Sigmoid colon (tissue), 7 donors: ENCODE data around the gene CDH18. TPM values are rescaled to one million over a fixed set of nuclear protein-coding genes. Genes with fewer than 3 reads are reported as not detected.

ENCODE experiments used
- DNase-seq: peaks from one replicate; pipeline ENCODE4 v3.0.0-alpha.2; 2019
- H3K27ac ChIP-seq, 4 donors: fragments of 200-600 bp; sonication (generic); one replicate each; pipeline ENCODE4 v1.5.1; 2016 to 2019; ENCODE audit warnings: mild to moderate bottlenecking in 1 of 4
- H3K27me3 ChIP-seq, 3 donors: fragments of 200-600 bp; sonication (generic); one replicate each; pipeline ENCODE4 v1.5.1; 2019; ENCODE audit warnings: mild to moderate bottlenecking in 1 of 3
- H3K36me3 ChIP-seq, 4 donors: fragments of 200-600 bp; sonication (generic); one replicate each; pipeline ENCODE4 v1.5.1; 2016 to 2019
- H3K4me1 ChIP-seq, 4 donors: fragments of 200-600 bp; sonication (generic); one replicate each; pipeline ENCODE4 v1.5.1; 2017 to 2019
- H3K4me3 ChIP-seq, 4 donors: fragments of 200-600 bp; sonication (generic); one replicate each; pipeline ENCODE4 v1.5.1; 2017 to 2019; ENCODE audit warnings: mild to moderate bottlenecking in 2 of 4, moderate library complexity in 1 of 4
- H3K9me3 ChIP-seq, 4 donors: fragments of 200-600 bp in 3 of 4; sonication (generic) in 3 of 4; one replicate each; pipeline versions ENCODE4 v1.5.1 to v1.6.1; 2013 to 2019
- EP300 ChIP-seq, 4 donors: sonication (generic); formaldehyde crosslinking; IDR thresholded peaks; one replicate each; pipeline ENCODE4 v1.6.1; 2017; ENCODE audit warnings: antibody characterized with exemption in 4 of 4
- POLR2A ChIP-seq, 2 donors: fragments of 450-650 bp; IDR thresholded peaks; one replicate each; pipeline ENCODE4 v1.6.1; 2016; ENCODE audit warnings: antibody characterized with exemption in 2 of 2, mild to moderate bottlenecking in 2 of 2, moderate library complexity in 2 of 2
- POLR2AphosphoS5 ChIP-seq, 4 donors: sonication (generic); formaldehyde crosslinking; IDR thresholded peaks; one replicate each; pipeline ENCODE4 v1.6.1; 2017; ENCODE audit warnings: antibody characterized with exemption in 4 of 4
- WGBS, 2 donors: extraction: QIAGEN DNeasy Blood & Tissue Kit; methylation state at CpG; one replicate each; pipeline ENCODE4 v1.1.7; 2013; 5-methylcytosine and 5-hydroxymethylcytosine counted together
- intact Hi-C: fragments of 100-400 bp; cut with DNase I; formaldehyde crosslinking; loops from one replicate; pipeline ENCODE4 v1.15.1; 2023
- polyA plus RNA-seq, 3 donors: library from polyadenylated mRNA; stranded (reverse); fragments of 200-250 nt; gene quantifications; one replicate each; pipeline ENCODE4 v1.2.3, GENCODE V29; 2013
- total RNA-seq, 4 donors: library from RNA; depleted of rRNA; stranded (reverse); fragments of >200 nt; gene quantifications; one replicate each; pipeline ENCODE4 v1.1.0, GENCODE V29; 2016
- TF ChIP-seq, protein P1 (sequence below), 4 experiments: fragments of 450-650 bp in 3 of 4; fragments of 200-600 bp in 1 of 4; IDR thresholded peaks; one replicate each; pipeline ENCODE4 v1.5.1; 2016 to 2019; ENCODE audit warnings: antibody characterized with exemption in 4 of 4, mild to moderate bottlenecking in 3 of 4, moderate library complexity in 2 of 4
- donor health status: healthy with polysubstance abuse.
- donor health status: Bipolar disorder and iron deficiency.
- donor health status: healthy.

The CDH18 gene
- total and polyA plus RNA-seq, 7 donors: not detected

DNA sequence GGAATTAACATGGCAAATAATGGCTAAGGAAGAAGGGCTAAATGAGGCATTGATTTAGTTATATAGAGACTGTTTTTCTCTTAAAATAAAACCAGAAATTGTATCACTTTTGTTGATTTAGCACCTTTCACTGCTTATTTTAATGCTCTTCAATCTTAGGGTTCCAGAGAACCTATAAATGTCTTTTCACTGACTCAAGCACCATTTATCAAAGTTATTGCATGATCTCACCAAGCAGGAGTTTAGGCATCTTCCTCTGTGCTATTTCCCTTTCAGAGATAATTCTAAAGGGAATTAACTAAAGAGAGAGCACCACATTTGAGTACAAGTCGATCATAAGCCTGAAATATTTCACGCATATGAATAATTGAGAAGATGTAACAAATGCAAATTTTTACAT, 357.1 kb downstream of the CDH18 start:
- no peak for DNase-seq
- intact Hi-C loops: no loop called here
- H3K9me3 ChIP-seq: no peaks in the 10 kb centered on the region
- no peak overlapping the region for H3K4me3 ChIP-seq
- H3K27ac ChIP-seq: no peak overlapping the region
- no peaks in the 10 kb centered on the region for H3K27me3 ChIP-seq
- TF ChIP-seq EP300 (IDR thresholded peaks at IDR 0.05) (no peak), POLR2A (IDR thresholded peaks at IDR 0.05) (no peak), POLR2AphosphoS5 (IDR thresholded peaks at IDR 0.05) (no peak)
- TF ChIP-seq, protein P1, sequence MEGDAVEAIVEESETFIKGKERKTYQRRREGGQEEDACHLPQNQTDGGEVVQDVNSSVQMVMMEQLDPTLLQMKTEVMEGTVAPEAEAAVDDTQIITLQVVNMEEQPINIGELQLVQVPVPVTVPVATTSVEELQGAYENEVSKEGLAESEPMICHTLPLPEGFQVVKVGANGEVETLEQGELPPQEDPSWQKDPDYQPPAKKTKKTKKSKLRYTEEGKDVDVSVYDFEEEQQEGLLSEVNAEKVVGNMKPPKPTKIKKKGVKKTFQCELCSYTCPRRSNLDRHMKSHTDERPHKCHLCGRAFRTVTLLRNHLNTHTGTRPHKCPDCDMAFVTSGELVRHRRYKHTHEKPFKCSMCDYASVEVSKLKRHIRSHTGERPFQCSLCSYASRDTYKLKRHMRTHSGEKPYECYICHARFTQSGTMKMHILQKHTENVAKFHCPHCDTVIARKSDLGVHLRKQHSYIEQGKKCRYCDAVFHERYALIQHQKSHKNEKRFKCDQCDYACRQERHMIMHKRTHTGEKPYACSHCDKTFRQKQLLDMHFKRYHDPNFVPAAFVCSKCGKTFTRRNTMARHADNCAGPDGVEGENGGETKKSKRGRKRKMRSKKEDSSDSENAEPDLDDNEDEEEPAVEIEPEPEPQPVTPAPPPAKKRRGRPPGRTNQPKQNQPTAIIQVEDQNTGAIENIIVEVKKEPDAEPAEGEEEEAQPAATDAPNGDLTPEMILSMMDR (IDR thresholded peaks at IDR 0.05): no peak
- no peaks in the 10 kb centered on the region for H3K4me1 ChIP-seq
- WGBS, 2 donors: 85 to 86% methylated on average over 2 of the region's 2 CpGs
- no peaks in the 10 kb centered on the region for H3K36me3 ChIP-seq

DNA sequence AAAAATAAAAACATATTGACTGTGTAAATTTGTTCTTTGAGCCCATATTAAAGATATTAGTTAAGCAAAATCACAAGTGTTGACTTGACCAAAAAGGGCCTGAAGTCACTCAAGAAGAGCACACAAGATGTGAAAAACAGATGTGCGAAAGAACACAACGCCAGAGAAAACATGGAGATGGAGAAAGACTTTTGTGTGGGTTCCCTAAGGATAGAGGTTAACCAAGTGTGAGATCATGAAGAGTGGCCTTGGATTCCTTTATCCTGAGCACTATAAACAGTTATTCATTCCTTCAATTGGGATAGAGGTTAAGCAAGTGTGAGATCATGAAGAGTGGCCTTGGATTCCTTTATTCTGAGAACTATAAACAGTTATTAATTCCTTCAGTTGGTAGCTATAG, 361.8 kb downstream of the CDH18 start:
- TF ChIP-seq POLR2AphosphoS5 (IDR thresholded peaks at IDR 0.05): no peak
- TF ChIP-seq POLR2A (IDR thresholded peaks at IDR 0.05): no peak
- TF ChIP-seq, protein P1 (IDR thresholded peaks at IDR 0.05): no peak
- TF ChIP-seq EP300 (IDR thresholded peaks at IDR 0.05): no peak
- H3K9me3 ChIP-seq: no peaks in the 10 kb centered on the region
- WGBS, 2 donors: 89 to 92% methylated on average over 2 of the region's 2 CpGs
- no peaks in the 10 kb centered on the region for H3K36me3 ChIP-seq
- no peaks in the 10 kb centered on the region for H3K4me1 ChIP-seq
- no peak overlapping the region for H3K27ac ChIP-seq
- no peak for DNase-seq
- no peak overlapping the region for H3K4me3 ChIP-seq
- intact Hi-C loops: no loop called here
- H3K27me3 ChIP-seq: no peaks in the 10 kb centered on the region

DNA sequence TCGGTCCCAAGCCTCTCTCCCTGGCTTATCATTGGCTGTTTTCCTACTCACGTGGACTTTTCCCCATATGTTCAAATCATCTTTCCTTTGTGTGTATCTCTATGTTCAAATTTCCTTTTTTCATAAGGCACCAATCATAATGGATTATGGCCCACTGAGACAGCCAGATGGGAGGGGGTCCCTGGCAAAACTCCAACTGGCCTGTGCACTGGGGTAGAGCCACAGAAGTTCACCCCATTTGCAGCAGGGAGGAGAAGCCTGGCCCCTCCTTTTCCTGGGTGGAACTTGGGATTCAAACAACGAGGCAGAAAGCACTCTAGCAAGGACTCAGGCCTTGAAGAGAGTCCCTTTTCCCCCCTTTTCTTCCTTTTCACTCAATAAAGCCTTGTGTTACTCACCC, 362.4 kb downstream of the CDH18 start:
- Histone ChIP-seq H3K27me3 (no peaks in the 10 kb centered on the region), H3K4me1 (no peaks in the 10 kb centered on the region), H3K36me3 (no peaks in the 10 kb centered on the region), H3K9me3 (no peaks in the 10 kb centered on the region), H3K27ac (no peak overlapping the region), H3K4me3 (no peak overlapping the region)
- intact Hi-C loops: no loop called here
- no peak for DNase-seq
- TF ChIP-seq EP300 (IDR thresholded peaks at IDR 0.05) (no peak), POLR2A (IDR thresholded peaks at IDR 0.05) (no peak), POLR2AphosphoS5 (IDR thresholded peaks at IDR 0.05) (no peak)
- TF ChIP-seq, protein P1 (IDR thresholded peaks at IDR 0.05): no peak
- 55 to 61% methylated on average over 3 of the region's 3 CpGs for WGBS, 2 donors

DNA sequence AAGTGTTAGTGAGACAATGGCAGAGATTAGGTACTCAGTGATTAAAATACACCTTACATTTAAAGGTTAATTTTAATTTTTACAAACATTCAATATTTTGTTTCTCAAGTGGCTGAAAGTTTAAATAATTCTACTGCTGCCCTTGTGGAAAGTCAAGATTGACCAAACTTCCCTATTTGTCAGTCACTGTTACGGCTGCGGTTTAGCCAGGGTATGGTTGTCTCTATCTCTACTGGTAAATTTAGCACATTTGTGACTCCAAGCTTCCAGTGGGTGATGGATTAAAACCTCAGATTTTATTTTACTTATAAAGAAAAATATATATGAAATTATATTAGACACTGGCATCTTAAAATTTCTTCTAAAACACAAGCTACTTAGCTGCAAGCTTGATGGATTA, 368.4 kb downstream of the CDH18 start:
- H3K4me1 ChIP-seq: no peaks in the 10 kb centered on the region
- no peak for DNase-seq
- WGBS, 2 donors: 65 to 89% methylated on average over 2 of the region's 2 CpGs
- H3K36me3 ChIP-seq: no peaks in the 10 kb centered on the region
- H3K27me3 ChIP-seq: no peaks in the 10 kb centered on the region
- no peak for TF ChIP-seq POLR2AphosphoS5 (IDR thresholded peaks at IDR 0.05)
- TF ChIP-seq, protein P1 (IDR thresholded peaks at IDR 0.05): no peak
- no peak for TF ChIP-seq EP300 (IDR thresholded peaks at IDR 0.05)
- no peak for TF ChIP-seq POLR2A (IDR thresholded peaks at IDR 0.05)
- intact Hi-C loops: no loop called here
- H3K27ac ChIP-seq: no peak overlapping the region
- H3K9me3 ChIP-seq: no peaks in the 10 kb centered on the region
- no peak overlapping the region for H3K4me3 ChIP-seq

- Histone ChIP-seq H3K4me3 (no peak overlapping the region), H3K4me1 (no peaks in the 10 kb centered on the region), H3K9me3 (no peaks in the 10 kb centered on the region), H3K36me3 (no peaks in the 10 kb centered on the region), H3K27me3 (no peaks in the 10 kb centered on the region), H3K27ac (no peak overlapping the region)
- intact Hi-C loops: no loop called here
- TF ChIP-seq, protein P1 (IDR thresholded peaks at IDR 0.05): no peak
- TF ChIP-seq POLR2AphosphoS5 (IDR thresholded peaks at IDR 0.05) (no peak), POLR2A (IDR thresholded peaks at IDR 0.05) (no peak), EP300 (IDR thresholded peaks at IDR 0.05) (no peak)
- WGBS, 2 donors: 66 to 70% methylated on average over 4 of the region's 4 CpGs
- DNase-seq: no peak
Observed at GRCh38 chr5:19616701-19617215, 371.2 kb downstream of the CDH18 start.
